ENCODE results near the gene VPS11.
A peak's percentile ranks its signal among the peaks of the same experiment; 100 is the strongest.
"Not testable (repeated sequence)": the region's sequence is repeated elsewhere in the genome, so short reads cannot be mapped to it uniquely, and the experiment has no call there.

The VPS11 gene

DNA sequence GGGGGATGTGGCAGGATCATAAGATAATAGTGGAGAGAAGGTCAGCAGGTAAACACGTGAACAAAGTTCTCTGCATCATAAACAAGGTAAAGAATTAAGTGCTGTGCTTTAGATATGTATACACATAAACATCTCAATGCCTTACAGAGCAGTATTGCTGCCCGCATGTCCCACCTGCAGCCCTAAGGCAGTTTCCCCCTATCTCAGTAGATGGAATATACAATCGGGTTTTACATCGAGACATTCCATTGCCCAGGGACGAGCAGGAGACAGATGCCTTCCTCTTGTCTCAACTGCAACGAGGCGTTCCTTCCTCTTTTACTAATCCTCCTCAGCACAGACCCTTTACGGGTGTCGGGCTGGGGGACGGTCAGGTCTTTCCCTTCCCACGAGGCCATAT, 28.1 kb upstream of the VPS11 start:
- not testable (repeated sequence) for DNase-seq

DNA sequence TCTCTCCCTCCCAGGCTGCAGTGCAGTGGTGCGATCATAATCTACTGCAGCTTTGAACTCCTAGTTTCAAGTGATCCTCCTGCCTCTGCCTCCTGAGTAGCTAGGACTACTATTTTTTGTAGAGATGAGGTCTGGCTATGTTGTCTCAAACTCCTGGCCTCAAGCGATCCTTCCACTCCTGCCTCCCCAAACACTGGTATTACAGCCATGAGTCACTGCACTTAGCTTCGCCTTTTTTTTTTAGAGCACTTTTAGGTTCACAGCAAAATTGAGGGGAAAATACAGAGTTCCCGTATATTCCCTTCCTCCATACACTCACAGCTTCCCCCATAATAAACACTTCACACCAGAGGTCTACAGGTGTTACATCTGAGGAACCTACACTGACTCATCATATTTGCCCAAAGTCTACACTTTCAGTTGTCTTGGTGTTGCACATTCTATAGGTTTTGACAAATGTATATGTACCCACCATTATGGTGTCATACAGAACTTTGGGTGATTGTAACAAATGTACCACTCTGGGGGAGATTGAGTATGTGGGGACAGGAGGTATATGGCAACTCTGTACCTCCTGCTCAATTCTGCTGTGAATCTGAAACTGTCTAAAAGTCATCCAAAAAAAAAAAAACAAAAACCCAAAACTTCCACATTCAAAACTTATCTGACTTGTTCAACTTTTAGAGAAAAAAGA, 25.6 kb upstream of the VPS11 start:
- no peak for DNase-seq

DNA sequence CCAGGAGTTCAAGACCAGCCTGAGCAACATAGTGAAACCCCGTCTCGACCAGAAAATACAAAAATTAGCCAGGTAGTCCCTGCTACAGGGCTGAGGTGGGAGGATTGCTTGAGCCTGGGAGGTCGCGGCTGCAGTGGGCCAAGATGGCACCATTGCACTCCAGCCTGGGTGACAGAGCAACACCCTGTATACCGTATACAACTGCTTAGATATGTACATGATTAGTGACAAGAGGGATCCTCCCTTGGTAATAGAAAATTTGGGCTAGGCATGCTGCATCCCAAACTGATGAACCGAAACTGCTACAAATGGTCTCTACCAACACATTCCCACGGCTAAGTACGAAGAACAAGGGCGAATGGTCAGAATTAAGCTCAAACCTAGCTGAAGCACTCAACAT, 24.7 kb upstream of the VPS11 start:
- no peak for DNase-seq

DNA sequence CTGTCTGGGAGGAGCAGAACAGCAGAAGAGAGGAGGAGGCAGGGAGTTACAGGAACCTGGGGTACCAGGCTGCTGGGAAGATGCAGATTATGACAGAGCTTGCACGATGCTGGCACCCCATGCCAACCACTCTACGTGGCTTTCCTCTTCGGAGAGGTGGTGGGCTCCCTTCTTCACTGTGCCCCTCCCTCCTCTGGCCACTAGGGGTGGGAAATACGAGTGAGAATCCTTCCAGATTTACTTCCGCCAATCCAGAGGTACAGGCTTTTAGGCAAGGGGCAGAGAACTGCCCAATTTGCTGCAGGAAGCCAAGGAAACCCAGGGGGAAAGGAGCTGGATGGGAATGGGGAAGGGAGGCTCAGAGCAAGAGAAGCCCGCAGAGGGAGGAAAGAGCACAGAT, 22.9 kb upstream of the VPS11 start:
- no peak for DNase-seq

DNA sequence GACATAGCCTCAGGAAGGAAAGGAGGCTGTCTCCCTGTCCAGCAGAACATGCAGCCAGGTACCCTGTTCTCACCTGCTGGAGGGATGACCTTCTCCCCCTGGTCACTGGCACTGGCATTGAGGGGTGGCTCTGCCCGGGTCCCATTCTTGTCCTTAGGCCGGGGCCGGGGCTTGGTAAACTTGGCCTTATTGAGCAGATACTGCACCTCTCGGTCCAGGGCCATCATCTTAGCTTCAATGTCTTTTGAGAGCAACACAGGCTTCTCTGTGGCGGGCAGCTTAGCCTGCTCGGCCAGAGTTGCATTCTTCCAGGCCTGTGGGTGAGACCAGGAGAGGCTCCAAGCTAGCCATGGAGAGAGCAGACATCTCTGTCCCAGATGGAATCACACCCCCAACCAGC, 21.1 kb upstream of the VPS11 start:
- no peak for DNase-seq

DNA sequence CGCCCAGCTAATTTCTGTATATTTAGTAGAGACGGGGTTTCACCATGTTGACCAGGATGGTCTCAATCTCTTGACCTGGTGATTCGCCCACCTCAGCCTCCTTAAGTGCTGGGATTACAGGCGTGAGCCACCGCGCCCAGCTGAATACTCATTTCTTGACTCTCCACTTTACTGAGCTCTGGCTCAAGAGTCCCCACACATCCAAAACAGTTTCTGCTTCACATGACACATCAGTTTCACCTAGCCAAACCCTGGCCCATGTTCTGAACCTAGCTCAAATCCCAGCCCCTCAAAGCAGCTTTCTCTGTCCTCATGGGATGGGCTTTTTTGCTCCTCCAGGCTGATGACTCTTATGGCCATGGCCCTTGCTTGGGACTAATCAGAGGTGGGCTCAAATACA, 20.4 kb upstream of the VPS11 start:
- DNase-seq: no peak

DNA sequence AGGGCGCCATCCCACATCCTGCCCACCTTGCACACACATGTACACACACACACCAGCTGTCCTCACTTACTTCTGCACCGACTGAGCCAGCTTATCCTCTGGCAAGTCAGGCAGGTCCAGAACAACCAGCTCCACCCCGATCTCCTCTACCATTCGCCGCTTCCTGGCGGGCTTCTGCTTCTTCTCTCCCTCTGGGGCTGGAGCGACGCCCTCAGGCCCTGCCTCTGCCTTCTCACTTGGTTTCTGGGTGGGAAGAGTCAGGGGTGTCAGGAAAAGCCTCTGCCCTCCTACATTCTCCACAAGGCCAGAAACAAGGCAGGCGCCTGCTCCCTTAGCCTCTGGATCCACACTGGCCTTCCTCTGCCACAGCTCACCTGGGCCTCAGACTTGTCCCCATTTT, 19.0 kb upstream of the VPS11 start:
- no peak for DNase-seq

DNA sequence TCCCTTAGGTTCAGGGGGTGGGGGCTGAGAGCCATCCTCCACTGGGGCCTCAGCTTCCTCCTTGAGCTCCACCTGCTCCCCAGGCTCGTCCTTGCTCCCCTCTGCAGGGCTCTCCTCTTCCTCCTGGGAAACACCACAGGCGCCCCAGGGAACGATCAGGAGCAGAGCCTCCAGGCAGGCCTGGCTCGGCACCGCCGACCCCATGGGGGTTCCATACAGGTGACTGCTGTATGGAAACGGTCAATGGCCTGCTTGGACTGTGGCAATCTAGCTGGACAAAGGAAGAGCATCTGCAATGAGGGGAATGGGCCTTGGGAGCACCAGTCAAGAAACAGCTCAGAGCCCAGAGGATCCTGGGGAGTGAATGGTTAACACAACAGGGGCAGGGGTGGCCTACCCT, 18.5 kb upstream of the VPS11 start:
- DNase-seq: no peak

DNA sequence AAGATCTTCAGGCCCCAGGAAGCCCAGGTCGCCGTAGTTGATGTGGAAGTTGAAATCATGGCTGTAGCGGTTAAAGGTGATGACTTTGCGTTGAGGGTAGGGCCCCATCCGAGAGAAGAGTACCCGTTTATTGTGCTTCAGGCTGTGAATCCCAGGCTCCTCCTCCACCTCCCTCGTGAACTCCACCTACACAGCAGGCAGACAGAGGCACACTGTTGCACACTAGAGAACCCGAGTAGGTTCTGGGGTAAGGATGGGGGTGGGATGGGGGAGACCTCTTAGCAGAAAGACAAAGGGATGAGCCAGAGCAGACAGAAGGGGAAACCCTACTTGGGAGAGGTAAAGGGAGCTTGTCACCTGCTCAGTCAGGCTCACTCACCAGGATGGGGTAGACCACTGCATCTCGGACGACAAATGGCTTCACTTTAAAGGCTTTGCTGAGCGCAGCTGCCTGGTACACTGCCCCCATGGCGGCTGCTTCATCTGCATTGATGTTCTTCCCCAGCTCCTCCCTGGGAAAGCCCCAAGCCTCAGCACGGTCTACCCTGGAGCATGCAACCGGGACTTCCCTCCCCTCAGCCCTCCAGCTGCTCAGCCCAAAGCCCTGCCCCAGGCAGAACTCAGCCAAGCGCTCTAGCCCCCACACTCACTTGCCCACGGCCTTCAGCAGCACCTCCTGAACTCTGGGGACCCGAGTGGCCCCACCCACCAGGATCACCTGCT, 16.0 kb upstream of the VPS11 start:
- no peak for DNase-seq

DNA sequence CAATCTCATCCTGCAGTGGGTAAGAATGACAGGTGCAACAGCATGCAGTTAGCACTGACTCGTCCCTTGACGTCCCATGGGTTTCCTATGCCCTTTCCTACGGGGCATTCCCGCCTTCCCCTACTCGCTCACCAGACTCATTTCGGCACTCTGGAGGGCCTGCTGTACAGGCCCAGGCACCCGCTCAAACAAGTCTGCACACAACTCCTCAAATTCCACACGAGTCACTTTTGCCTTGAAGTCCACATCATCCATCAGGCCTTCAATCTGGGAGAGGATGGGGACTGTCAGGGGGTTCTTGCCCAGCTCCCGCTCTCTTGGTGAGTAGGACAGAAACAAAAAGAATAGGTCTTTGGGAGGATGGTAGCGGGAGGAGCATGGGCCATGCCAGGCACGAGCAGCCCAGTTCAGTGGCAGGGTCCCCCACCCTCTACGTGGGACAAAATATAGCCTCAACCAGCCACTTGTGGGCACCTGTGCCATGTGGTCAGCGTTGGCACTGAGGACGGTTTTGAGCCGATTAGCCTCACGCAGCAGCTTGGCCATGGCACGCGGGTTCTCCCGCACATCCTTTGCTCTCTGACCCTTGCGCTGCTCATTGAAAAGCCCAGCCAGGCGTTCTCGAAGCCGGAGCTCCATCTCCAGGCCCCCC, 15.3 kb upstream of the VPS11 start:
- DNase-seq: no peak

DNA sequence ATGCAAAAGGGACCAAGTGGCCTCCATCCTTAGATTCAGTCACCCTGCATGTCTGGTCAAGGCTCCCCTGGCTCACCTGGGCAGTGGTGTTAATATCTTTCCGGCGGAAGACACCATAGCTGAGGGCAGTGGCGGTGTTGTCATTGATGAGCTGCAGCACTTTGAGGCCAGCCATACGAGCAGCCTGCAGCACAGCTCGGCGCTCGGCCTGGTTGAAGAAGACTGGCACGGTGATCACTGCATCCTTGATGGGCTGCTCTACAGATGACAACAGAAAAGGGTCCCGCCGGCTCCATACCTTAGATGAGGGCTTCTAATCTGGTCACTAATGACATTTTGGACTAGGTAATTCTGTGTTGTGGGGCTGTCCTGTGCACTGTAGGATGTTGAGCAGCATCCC, 13.2 kb upstream of the VPS11 start:
- no peak for DNase-seq

DNA sequence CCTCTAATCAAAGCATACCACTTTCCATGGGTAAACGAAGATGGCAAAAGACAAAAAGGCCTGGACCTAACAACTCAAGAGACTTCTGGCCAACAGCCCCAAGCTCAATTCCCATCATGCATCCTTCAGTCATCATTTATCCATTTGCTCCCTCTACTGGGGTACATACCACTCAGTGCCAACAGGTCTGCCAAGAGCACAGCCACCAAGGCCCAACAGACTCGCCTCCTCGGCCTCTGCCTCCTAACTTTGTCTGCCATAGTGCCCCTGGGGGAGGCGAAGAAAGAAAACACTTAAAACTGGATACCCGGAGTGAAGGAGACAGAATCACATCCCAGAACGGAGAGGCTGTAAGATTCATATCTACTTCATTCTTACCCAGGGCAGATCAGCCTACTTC, 11.7 kb upstream of the VPS11 start:
- DNase-seq: peak in 1 of 2 experiments; percentile 36

DNA sequence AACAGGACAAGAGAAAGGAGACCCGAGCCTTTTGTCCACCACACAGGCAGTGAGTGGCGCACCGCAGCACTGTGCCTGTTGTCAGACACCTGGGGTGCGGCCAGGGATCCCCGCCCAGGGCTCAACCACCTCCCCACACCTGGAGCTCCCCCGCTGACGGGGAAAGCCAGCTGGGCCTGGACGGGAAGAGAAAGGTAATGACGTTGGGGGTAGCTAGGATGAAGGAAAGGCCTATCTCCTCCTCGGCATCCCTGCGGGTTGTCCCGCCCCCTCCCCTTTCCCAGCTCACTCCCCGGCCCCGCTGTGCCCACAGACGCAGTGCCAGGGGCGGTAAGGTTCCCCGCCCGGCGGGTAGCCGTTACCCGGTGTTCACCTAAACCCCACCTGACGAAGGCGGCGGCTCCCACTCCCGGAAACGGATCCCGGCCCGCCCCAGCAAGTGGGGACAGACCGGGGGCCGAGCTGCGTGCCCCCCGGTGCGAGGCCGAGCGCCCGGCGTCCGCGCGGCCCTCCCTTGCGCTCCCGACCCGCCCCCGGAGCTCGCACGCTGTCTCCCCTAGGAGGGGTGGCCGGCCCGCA, 11.1 kb upstream of the VPS11 start:
- DNase-seq: peak; percentile 61 to 78

DNA sequence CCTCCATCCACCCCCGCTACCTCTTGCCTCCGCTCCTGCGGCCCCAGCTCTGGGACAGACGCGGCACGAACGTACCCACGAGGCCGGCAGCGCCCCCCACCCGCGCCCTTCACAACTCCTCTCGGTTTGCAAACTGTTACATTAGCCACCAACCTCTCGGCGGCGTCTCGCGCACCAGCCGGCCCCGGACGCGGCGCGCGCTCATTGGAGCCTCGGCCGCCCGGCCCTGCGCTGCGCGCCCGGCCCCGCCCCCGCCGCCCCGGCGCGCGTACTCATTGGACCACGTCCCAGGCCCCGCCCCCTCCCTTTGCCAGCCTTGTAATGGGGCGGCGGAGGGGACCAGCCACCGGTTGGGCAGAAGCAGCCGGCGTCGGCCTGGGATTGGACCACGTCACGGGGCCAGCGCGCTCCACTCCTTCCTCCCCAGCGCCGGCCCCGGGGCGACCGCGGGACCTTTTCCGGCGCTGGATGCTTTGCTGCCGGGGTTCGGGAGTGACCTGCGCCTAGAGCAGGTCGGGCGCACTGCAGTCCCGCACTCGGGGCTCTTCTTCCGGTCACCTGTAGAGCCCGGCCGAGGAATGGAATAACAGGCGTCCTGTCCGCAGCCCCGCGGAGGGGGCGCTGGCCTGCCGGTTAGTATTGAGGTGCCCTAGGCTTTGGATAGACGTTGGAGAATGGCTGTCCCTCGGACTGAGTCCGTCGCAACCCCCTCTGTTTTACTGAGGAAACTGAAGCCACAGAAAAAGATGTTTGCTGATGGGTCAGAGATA, 10.4 kb upstream of the VPS11 start, which contains the start of gene HYOU1:
TSS of gene HYOU1 (minus strand) at position 206 of the 770 bp plus-strand sequence. CDS start 1,045 bp downstream, outside the sequence.
- peak; percentile 97 to 99 for DNase-seq

DNA sequence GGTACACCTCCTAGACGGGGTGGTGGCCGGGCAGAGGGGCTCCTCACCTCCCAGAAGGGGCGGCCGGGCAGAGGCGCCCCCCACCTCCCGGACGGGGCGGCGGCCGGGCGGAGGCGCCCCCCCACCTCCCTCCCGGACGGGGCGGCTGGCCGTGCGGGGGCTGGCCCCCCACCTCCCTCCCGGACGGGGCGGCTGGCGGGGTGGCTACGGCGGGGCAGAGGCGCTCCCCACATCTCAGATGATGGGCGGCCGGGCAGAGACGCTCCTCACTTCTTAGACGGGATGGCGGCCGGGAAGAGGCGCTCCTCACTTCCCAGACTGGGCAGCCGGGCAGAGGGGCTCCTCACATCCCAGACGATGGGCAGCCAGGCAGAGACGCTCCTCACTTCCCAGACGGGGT, 8.5 kb upstream of the VPS11 start:
- not testable (repeated sequence) for DNase-seq

DNA sequence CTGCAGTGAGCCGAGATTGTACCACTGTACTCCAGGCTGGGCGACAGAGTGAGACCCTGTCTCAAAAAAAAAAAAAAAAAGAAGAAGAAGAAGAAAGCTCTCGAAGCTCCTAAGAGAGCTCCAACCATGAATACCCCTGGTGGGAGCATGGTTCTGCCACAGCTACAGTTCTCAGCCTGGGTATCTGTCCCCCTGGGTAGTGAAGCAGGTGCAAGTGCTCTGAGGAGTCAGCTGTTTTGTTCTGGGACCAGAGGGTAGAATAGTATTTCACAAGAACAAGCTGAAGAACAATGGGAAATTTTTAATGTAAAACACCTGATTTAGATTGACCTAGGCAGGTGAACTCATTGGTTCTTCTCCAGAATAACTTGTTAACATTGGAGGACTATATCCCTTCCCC, 6.4 kb upstream of the VPS11 start:
- DNase-seq: no peak

DNA sequence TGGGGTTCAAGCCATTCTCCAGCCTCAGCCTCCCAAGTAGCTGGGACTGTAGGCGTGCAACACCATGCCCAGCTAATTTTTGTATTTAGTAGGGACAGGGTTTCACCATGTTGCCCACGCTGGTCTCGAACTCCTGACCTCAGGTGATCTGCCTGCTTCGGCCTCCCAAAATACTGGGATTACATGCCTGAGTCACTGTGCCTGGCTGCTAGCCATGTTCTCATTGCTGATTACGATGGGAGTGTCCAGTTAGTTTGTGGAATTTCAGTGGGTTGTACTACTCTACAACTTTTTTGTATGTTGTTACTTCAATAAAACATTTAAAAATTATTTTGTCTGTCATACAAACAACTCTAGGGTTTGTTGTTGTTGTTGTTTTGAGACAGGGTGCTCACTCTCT, 4.8 kb upstream of the VPS11 start:
- DNase-seq: no peak

DNA sequence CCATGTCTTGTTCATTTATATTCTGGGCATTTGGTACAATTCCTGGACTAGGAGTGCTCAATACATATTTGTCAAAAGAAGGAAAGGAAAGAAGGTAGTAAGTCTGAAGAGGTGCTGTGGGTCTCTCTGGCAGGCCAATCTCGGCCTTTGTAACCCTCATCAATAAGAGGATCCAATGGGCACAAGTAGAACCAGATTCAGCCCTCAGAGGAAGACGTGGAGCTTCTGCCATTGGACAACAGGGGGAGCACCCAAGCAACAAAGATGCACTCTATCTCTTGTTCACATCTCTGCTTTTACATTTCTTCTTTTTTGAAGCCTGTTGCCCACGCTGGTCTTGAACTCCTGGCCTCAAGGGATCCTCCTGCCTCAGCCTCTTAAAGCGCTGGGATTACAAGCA, 2.2 kb upstream of the VPS11 start:
- DNase-seq: peak in 1 of 2 experiments; percentile 2

DNA sequence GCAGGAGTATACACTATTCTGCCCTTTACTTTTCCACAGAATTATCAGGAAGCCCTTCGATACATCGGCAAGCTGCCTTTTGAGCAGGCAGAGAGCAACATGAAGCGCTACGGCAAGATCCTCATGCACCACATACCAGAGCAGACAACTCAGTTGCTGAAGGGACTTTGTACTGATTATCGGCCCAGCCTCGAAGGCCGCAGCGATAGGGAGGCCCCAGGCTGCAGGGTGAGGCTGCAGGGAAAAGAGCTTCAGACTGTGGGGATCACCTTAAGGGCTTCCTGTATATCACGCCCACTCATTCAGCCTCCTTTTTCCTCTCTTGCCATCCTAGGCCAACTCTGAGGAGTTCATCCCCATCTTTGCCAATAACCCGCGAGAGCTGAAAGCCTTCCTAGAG, 10.2 kb downstream of the VPS11 start:
- no peak for DNase-seq

DNA sequence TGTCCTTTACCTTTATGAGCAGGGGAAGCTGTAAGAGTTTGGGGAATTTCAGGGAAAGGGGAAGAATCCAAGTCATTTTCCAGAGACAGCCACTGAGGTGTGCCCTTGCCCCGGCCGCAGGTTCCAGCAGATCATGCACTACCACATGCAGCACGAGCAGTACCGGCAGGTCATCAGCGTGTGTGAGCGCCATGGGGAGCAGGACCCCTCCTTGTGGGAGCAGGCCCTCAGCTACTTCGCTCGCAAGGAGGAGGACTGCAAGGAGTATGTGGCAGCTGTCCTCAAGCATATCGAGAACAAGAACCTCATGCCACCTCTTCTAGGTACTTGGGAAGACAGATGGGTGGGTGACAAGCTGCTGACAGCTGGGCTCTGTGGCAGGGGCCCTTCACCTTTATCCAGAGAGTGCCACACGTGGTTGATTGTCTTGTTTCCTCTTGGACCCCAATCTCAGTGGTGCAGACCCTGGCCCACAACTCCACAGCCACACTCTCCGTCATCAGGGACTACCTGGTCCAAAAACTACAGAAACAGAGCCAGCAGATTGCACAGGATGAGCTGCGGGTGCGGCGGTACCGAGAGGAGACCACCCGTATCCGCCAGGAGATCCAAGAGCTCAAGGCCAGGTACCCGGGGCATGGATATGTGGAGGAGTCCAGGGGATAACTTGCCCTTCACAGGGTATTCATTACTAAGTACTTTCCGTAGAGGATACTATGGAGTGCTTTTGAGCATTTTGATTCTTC, 11.2 kb downstream of the VPS11 start:
- DNase-seq: no peak

DNA sequence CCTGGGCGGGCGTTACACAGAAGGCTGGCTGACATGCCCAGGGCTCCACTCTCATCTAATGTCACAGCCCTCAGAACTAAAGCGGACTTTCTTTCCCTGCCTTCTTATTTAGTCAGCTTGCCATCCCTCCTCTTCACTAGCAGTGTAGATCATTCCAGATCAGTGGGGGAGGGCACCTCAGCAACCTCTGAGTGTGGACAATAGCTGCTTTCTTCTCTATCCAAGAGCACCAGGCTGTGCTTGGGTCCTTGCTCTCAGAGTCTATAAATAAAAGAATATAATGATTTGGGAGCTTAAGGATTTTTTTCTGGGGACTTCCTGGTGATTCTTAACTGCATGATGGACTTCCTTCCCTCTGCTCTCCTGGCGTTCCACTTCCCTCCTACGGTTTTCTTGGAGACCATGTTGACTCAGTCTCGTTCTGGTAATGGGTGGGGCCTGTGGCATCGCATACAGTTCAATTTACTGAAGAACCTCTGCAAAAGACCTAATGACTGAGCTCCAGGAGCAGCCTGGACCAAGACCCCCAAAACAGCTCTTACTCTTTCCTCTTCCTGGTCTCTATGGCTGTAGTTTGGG, 14.2 kb downstream of the VPS11 start:
- no peak for DNase-seq

All from NCI-H2081 (cell line).